D721Med (cell line): Measurements from ENCODE around the gene AGAP1.

Source experiments
- DNase-seq: peaks from one replicate; pipeline ENCODE4 v3.0.0; 2011; ENCODE audit warnings: low spot score; ENCODE audit not compliant: insufficient read length
- FAIRE-seq: peaks from 2 replicates; lab custom pipeline; 2011; peaks lifted over from hg19 to GRCh38; lab: Jason Lieb, UNC
- TF ChIP-seq, protein P1 (sequence below): IDR thresholded peaks from 2 replicates; pipeline ENCODE4 v1.5.1; 2012; ENCODE audit warnings: mild to moderate bottlenecking, control low read depth; ENCODE audit not compliant: insufficient read depth; ENCODE audit errors: missing control alignments

AGAP1 gene

DNA sequence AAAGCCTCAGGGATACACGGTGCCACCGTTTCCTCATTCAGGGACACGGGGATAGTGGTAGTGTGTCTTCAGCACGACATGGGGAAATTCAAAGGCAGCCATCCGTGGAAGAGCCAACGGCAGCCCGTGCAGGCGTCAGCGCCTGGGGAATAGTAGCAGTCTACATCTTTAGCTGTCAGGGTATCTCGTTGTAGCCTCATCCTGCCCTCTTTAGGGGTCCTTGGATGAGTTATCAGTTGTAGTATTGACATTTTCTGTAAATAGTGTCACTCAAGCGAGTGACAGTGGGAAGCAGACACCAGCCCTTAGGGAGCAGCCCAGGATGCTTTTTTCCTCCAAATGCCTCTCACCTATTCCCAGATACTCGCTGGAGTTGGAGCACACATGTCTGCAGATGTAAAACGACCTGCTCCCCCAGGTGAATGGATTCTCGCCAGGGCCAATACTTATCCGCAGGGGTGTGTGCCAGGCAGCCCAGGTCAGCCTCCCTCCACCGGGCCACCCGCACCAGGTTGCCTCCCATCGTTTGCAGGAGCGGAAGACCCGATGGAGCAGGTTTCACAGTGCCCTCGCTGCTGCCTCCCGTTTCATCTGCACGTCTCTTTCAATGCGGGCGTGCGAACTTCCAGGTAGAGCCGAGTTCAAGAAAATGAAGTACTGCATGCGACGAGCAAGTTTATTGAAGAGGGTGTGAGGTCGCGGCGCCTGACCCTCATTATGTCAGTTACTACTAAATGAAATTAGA lies 41.0 kb downstream of the AGAP1 start:
- no peak for DNase-seq
- TF ChIP-seq, protein P1, sequence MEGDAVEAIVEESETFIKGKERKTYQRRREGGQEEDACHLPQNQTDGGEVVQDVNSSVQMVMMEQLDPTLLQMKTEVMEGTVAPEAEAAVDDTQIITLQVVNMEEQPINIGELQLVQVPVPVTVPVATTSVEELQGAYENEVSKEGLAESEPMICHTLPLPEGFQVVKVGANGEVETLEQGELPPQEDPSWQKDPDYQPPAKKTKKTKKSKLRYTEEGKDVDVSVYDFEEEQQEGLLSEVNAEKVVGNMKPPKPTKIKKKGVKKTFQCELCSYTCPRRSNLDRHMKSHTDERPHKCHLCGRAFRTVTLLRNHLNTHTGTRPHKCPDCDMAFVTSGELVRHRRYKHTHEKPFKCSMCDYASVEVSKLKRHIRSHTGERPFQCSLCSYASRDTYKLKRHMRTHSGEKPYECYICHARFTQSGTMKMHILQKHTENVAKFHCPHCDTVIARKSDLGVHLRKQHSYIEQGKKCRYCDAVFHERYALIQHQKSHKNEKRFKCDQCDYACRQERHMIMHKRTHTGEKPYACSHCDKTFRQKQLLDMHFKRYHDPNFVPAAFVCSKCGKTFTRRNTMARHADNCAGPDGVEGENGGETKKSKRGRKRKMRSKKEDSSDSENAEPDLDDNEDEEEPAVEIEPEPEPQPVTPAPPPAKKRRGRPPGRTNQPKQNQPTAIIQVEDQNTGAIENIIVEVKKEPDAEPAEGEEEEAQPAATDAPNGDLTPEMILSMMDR, result no peak
- no peak for FAIRE-seq

DNA sequence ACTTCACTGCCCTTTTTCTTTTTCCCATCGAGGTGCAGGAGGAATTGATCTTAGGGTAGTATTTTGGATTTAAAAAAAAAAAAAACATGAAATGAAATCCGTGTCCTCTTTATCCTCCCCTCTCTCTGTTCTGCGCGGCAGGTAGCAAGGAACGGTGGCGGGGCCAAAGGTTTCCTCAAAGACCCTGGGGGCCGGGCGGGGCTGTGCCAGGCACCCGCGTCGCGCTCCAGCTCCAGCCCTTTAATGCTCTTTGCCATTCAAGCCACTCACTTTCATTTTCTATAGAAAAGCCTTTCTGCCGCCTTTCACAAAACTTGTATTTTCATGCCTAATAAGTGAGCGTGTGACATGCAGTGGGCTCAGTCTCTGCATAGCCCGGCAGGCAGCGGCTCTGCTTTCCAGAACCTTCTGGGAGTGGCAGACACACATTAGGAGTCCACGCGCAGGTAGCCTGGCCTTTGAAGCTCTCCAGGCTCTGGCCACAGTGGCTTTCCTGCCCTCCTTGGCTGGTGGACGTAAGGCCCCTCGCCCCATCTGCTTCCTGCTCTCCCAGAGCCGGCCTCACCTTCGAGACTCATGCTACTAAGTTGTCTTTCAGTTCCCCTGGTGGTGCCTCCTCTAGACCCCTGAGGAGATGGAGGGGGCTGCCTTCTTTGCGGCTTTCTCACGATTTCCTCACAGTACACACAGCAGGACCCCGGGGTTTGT lies 41.7 kb downstream of the AGAP1 start:
- TF ChIP-seq, protein P1, result no peak
- DNase-seq, result no peak
- FAIRE-seq, result no peak

GRCh38 chr2:235536711-235537110 lies 42.9 kb downstream of the AGAP1 start:
- TF ChIP-seq, protein P1, result no peak
- FAIRE-seq (no peak), DNase-seq (no peak)

- TF ChIP-seq, protein P1, result no peak
- DNase-seq, result no peak
- FAIRE-seq, result no peak
Observed at GRCh38 chr2:235537186-235537585, 43.3 kb downstream of the AGAP1 start.

DNA sequence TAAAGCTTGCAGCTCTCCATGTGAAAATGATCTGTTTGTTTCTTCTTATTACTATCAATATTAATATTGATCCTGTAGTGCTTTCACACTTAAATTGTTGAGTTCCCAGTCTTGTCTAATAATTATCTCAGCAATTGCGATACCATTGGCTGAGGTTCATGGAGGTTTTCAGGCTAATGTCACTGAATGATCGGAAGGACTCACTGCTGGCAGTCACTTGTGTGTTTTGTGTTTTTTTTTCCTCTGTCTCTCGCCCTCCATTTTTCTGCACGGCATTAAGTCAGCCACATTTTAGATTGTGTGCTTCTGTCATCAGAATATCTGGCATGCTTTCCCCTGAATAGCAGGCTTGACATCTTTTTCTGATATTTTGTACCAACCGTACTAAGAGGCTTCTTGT lies 43.7 kb downstream of the AGAP1 start:
- DNase-seq, result no peak
- TF ChIP-seq, protein P1, result no peak
- FAIRE-seq, result no peak

GRCh38 chr2:235538144-235538639 lies 44.3 kb downstream of the AGAP1 start:
- FAIRE-seq, result no peak
- TF ChIP-seq, protein P1, result no peak
- DNase-seq, result no peak

DNA sequence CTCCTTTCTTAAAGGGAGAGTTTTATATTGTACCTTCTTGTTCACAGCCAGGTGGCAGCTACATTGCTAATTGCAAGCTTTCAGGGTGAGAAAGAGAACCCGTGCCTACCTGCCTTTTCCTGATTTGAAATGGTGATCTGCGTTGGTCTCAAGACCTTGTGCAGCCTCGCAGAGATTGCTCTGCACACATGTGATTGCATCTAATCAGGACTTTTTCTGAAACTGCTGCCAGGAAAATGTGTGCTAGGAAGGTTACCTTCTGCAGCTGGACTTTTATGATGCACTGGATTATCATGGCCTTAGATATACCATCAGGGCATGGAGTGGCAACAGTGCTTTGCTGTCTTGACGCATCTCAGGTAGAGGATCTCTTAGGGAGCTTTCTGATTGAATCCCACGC lies 45.1 kb downstream of the AGAP1 start:
- no peak for FAIRE-seq
- DNase-seq, result no peak

More for the DNA sequence above, 45.1 kb downstream of the AGAP1 start:
- TF ChIP-seq, protein P1, result no peak
